GM19035 (cell line): Measurements from ENCODE around the gene WASF3.

Experiments used
- ATAC-seq: cut with Tn5 transposase; IDR thresholded peaks from one replicate; pipeline ENCODE4 v1.9.1; 2021; ENCODE audit not compliant: unreplicated experiment

The WASF3 gene

DNA sequence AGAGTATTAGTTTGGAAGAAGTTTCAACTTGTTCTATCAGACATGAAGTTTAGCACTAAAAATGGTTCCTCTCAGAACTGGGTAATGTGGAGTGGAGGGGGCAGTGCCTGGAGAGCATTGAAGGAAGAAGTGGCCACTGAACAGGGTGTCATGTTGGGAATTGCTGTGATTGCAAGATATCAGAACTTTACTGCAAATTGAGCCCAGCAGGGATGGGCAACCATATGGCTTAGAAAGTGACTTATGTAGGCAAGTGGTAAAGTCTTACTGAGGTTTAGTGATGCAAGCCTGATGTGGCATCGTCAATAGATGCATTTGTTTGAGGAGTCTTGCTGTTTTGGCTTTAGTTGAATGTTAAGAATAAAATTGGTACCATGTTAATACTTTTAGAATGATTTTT lies 31.7 kb downstream of the WASF3 start:
- ATAC-seq = no peak

DNA sequence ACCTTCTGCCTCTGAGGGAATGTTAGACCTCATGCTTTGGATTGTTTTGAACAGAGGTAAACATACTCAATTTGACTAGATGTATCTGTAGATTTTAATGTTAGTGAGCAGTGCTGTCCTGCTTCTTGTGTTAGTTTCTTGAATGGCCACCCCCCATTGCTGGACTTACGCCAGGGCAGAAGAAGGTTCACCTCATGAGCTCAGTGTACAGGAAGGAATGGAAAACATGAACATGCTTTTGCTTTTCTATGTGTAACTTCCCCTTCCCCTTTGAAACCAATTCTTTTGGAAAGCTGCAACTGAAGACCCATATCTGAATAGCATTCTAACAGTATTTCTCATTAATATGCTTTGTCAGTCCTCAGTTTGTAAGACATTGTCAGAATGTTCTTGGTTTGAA lies 32.3 kb downstream of the WASF3 start:
- no peak for ATAC-seq

DNA sequence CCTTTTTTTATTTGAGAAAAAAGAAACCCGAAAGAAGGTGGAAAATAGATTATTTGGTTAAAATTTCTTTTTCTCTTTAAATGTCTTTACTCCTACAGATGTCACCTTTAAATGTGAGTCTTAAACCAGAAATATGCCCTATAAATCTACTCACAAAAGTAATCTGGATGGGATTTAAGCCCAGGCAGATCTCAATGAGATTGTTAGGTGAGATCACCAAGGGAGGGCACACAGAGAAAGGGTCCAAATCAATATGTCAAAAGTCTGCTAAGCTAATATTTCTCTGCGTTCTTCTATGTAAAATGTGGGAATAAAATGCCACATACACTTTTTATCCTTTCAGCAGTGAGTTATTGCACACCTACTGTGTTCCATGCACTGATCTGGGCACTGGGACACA lies 32.9 kb downstream of the WASF3 start:
- ATAC-seq = no peak

DNA sequence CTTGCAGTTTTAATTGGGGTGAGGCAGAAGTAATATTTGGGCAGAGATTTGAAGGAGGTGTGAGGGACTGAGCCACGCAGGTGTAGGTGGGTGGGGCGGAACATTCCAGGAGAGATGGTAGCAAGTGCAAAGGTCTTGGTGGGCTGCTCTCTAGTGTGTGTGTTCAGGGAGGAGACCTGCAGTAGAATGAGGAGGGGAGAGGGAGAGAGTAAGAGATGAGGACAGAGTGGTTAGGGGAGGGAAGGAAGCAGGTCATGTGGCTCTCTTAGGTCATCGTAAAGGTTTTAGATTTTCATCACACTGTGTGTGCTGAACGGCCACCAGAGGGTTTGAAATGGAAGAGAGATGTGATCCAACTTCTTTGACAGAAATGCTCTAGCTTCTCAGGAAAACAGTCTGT lies 33.5 kb downstream of the WASF3 start:
- ATAC-seq = no peak

DNA sequence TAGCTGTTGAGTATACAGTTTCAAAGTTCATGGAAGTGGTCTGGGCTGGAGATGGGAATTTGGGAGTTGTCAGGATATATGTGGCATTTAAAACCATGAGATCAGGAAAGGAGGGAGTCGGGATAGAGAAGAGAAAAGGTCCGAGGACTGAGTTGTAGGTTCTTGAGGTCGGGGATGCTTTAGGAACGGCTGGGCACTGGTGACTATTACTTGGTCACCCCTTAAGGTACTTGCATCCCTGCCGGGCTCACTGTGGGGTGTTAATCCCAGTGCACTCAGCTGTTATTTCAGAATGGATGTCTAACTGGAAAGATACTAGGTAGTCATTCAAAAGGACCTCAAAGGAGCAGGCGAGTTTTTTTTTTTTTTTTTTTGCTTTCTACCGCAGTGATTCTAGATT lies 34.2 kb downstream of the WASF3 start:
- no peak for ATAC-seq

DNA sequence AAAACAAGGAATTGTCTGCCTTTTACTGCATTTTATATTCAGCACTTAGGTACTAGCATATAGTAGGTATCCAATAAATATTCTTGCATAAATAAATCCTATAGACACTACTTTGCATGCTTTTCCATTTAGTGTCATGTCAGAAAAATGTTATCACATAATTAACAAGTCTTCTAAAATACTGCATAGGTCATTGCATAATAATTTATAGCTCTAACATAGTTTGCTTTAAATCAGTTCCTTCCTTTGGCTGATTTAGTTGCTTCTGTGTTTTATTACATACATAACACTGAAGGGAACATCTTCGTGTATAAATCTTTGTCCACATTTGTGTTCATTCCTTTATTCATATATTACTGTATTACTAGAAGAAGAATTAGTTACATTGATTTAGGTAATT lies 36.2 kb downstream of the WASF3 start:
- ATAC-seq = no peak

DNA sequence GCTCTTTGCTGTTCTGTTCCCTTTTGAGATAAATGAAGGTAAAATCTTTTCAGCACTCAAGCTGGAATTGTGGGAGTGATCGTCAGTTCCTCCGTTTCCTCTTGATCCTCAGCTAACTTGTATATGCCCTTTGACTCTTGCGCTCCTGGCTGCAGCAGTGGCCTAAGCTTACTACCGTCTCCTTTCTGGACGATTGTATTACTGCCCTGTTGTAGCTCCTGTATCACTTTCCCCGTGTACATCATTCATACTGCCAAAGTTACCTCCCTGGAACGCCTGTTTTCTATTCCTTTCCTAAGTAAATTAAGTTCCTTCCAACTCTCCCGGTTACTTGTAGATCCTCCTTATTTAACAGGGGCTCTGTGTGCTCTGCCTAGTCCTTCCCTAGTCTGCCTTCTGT lies 36.9 kb downstream of the WASF3 start:
- ATAC-seq = no peak

DNA sequence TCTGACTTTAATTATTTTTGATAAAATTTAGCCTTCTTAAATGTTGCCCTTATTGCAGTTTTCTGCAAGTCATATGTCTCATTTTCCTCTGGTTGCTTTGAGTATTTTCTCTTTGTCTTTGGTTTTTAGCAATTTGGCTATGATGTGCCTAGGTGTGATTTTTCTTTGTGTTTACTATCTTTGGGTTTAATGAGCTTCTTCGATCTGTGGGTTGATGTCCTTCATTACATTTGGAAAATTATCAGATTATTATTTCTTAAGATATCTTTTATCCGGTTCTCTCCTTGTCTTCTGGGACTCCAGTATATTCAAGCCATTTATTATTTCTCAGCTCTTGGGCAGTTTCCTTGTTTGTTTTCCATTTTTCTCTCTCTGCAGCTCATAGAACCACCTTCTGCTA lies 39.0 kb downstream of the WASF3 start:
- no peak for ATAC-seq

DNA sequence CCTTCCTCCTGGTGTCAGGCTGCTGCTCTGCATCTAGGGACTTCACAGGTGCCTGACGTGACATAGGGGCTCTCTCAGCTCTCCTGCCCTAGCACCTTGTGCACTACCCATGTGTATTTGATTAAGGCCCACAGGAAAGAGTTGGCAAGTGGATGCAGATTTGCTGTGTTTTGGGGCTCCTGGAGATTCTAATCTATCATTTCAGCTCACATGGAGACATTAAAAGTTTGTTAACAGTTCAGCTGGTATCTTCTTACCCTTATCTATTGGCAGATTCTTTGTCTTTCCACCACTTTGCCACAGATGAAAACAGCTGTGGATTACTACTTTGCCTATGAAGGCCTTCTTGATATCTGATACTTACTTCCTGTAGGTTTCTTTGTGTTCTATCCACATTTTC lies 41.9 kb downstream of the WASF3 start:
- no peak for ATAC-seq

DNA sequence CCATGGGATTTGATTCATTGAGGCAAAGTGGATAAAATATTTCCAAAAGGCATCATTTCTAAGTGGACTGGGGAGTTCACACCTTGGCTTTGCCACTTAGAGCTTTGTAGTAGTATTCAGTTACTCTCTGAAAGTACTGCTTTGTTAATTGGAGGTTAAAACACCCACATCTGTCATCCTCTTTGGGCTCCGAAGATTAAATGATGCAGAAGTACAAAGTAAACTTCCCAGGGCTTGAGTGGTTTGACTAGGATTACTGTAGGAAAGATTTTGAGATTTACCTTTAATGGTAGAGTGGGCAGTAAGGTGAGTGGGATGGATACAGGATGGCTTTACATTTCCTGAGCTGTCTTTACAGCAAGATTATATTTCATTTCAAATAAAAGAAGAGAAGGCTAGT lies 42.4 kb downstream of the WASF3 start:
- ATAC-seq = no peak

DNA sequence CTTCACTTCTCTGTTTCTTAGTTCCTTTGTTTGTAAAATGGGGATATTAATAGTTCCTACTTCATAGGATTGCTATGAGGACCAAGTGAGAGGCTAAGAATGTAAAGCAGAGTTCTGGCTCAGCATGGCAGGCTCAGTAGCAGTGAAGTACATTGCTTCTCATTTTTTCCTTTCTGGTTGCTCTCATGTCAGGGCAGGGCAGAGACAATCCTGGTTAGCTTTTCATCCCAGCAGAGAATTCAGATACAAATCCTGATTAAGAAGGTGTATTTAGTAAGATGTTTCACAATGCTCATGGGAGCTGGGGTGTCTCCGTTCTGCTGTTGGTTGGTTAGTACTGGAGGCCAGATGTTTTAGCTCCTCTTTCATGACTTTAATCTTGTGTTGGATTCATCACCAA lies 42.9 kb downstream of the WASF3 start:
- no peak for ATAC-seq

DNA sequence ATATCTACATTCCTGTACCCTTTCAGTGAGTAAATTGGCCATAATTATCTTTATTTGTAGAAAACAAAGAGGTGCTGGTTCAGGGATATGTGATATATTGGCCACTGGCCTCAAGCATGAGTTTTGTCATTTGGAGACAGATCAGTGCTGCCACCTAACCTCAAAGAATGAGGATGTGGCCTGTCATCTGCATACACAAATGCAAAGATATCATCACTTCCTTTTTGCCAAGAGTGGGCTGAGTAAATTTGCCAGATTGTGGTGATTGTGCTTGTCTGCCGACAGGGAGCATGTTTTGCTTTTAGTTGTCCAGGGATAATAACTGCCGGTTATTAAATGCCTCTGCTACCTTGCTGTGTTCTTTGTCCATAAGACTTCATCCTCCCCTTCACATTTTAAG lies 44.2 kb downstream of the WASF3 start:
- peak; percentile 55 for ATAC-seq

DNA sequence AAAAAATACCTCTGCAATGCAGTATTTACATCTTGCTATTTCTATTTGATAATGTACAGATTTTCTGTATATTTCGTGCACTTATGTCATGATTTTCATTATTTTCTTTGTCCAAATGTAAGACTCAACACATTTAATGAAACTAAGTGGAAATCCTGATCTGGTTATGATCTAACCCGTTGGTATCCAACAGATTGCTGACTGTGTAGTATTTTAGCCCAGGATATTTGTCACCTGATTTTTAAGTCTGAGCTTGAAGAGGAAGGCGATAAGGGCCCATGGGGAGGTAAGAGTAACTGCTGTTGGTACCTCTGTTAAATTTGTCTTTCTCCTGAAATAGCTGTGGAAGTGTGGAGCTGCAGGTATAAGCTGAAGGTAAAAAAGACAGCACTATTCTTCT lies 45.3 kb downstream of the WASF3 start:
- ATAC-seq = no peak

DNA sequence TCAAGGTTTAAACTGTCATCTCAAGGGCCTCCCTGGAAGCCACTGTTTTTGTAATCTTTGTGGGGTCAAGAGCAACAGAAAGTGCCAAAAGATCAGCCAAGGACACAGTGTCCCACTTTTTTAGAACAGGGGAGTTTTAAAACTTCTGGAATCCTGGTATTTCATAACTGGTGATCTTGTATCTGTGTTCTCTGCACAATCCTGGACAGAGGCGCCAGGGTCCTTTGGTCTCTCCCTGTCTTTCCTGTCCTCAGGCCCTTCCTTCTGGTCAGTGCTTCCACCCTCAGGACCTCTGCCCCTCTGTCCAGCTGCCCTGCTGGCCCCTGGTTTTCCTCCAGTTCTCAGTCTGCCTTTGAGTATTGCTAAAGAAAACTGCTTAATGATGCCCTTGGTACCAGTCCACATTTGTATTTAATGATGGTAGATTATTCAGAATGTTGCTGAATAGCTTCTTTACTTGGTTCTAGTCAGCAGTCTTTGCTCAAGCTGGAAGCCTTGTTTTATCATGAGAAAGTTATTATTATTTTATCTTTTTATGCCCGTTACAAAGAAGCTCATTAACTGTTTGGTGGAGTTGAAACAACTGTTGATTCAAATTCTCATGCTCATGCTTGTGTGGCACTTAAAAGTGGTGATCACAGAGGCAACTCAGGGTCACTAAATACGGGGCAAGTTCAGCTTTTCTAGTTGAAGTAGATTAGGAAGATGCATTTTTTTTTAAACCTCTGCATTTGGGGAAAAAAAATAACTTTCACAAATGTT lies 47.5 kb downstream of the WASF3 start:
- no peak for ATAC-seq

DNA sequence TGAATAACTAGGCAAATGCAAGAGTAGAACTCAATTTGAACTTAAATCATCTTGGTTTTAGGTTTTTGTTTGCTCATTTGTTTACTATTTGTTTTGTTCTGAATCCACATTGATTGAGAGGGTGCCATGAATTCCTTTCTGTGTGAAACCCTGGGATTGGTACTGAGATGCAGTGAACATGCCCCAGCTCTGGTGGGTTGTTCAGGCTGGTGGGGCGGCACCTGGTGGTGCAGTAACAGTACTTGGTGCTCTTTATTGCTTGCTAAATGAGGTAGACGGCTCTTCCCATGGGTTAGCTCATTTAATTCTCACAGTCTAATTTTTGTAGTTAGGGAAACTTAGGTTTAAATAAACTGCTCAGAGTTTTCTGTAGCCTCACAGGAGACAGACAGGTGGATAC lies 48.4 kb downstream of the WASF3 start:
- no peak for ATAC-seq

DNA sequence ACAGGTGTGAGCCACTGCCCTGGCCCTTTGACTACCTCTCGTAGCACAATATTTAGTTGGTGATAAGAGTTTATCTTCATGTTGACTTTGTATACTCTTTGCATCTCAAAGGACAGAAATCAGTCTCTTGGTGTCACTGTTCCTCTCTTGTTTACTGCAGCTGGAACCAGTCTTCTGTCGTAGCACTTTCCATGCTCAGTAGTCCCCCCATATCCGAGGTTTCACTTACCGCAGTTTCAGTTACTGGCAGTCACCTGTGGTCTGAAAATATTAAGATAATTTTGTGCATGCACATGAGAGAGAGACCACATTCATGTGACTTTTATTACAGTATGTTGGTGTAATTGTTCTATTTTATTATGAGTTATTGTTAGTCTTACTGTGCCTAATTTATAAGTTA lies 49.1 kb downstream of the WASF3 start:
- ATAC-seq = no peak

DNA sequence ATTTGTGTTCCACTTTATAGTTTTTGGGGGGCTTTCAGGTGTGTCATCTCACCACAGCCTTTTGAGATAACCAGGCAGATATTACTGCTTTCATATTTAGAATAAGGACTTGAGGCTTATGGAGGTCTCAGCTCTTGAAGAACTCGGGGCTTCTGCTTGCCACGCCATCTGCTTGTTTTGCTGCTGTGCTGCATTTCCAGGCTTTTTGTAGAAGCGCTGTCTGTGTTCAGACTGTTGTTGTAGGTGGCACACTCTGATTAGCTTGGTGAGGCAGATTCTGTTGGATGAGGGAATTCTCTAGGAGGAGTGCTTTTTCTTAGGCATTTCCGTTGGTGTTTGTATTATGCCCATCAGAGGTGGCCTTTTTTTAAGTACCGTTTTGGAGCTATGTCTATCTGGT lies 57.2 kb downstream of the WASF3 start:
- ATAC-seq = no peak

DNA sequence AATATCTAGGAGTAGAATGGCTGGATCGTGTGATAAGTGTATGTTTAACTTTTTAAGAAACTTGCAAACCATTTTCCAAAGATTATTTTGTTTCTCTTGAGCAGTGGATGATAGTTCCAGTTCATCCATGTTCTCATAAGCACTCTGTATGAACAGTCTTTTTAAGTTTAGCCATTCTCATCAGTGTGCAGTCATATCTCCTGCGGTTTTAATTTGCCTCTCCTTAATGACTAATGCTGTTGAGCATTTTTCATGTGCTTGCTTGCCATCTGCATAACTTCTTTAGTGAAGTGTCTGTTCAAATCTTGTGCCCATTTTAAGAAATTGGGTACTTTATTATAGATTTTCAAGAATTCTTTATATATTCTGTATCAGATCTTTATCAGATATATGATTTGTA lies 58.6 kb downstream of the WASF3 start:
- ATAC-seq = no peak

DNA sequence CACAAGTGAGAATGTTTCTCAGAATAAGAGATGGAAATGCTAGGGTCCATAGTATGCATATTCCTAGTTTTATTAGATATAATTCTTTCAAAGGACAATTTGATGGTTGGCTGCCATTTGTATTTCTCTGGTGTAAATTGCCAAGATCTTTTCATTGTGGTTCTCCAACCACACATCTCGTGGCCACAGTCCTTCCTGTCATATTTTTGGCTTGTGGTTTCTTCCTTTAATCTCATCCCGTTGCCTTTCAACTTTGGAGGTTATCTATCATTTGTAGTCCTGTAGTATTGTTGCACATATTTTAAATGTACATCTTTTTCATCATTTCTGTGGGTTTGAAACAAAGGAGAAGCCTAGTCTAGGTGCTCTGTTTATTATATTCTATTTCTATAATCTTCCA lies 61.2 kb downstream of the WASF3 start:
- no peak for ATAC-seq

DNA sequence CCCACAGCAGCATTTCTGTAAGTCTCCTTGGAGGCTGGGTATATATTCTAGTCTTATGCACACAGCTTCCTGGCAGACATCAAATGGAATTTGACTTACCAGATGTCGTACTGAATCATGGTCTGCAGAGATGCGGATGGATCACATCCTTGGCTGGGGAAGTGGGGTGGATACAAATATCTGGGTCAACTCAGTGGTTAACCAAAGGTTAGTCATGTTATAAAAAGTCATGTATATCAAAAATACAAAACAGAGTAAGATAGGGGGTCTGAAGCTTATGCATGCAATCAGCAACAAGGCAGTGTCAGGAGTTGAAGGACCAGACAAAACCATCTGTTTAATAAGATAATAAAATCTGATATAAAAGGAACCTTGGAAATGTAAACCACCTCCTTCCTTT lies 61.9 kb downstream of the WASF3 start:
- ATAC-seq = no peak

DNA sequence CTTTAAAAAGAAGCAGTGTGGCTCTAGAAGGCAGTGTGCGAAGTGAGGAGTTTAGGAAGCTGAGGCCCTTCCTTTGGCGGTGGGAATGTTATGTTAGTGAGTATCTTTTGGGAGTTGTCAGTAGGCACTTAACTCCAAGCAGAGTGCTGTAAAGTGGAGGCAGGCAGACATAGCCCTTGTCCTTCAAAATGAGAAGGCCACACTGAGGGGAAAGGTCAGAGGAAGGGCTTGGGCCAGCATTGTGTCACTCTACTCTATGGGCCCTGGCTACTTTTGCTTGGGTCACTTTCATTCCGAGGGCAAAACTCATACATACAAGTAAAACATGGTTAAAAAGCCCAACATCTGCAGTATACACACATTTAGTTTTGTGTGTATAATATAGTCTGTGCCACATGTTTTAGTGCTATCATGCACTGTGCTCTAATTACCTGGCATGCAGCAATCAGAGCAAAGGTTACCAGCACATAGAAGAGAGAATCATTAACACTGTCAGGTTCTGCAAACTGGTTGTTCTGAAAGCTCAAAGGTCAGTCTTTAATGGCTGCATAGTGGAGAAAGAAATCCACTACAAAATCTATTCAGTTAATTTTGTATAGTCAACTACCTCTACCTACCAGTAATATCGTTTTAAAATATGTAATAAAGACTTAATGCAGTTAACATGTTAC lies 64.4 kb downstream of the WASF3 start:
- no peak for ATAC-seq

DNA sequence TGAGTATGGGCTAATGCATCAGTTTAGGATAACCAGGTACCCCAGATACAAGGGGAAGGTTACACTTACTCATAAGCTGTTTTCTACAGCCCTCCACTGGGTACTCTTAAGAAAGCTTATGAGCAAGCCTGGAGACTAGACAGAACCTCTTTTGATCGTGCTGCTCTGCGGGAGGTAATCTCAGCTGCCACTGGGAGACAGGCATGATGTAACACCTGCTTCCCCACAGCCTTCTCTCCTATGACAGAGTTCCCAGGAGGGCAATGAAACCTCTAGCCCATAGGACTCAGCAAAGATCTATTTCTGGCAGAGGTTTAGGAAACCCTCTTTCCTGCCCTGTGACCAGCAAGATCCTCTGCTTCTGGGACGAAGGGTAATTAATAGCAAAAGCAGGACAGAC lies 65.6 kb downstream of the WASF3 start:
- ATAC-seq = no peak

DNA sequence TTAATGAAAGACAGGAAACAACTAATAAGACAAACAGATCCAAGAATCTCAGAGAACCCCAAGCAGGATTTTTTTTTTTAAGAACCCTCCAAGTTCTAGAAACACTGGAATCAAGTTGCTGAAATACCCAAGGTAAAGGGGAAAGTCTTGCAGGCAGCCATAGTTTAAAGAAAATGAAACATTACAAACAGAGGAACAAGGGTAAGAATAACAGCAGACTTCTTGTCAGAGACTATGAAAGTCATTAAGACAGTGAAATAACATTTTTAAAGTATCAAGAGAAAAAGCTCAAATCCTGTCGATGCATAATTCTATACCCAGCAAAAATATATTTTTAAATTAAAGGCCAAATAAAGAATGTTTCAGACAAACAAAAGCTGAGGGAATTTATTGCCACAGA lies 67.1 kb downstream of the WASF3 start:
- ATAC-seq = no peak
